Measurements from ENCODE around the gene RHNO1. TPM values are rescaled to one million over a fixed set of nuclear protein-coding genes. Genes with fewer than 3 reads are reported as not detected.

The RHNO1 gene
- 55.5 and 60.5 TPM in 2 replicates for total RNA-seq
- long read RNA-seq, transcript RHNO1-203 (2 exons, 1,605 nt): minor isoform, 11 of 73 reads
- long read RNA-seq, transcript RHNO1-204 (3 exons, 1,870 nt): major isoform, 46 of 73 reads
- long read RNA-seq, partial matches to known transcripts: 10 of 73 reads
- long read RNA-seq, other reads (novel, unspliced or antisense): 1 of 73 reads

GRCh38 chr12:2877047-2877952 is at the start of gene RHNO1, which contains the start of gene FOXM1:
Gene RHNO1, plus strand, starts transcription at chr12:2877223. Its CDS starts 8,144 bp downstream, at chr12:2885367.
Gene FOXM1, minus strand, starts transcription at chr12:2877174. Its CDS starts 2,696 bp downstream, at chr12:2874478.
- peak within 1 kb of the TSS; percentile 98 for H3K27ac Mint-ChIP-seq (ENCODE audit: unreplicated experiment)
- peaks cover 45% of the 10 kb centered on the region for H3K4me1 Mint-ChIP-seq
- H3K36me3 Mint-ChIP-seq (ENCODE audit: low read depth): peaks cover 3% of the 10 kb centered on the region
- H3K27me3 Mint-ChIP-seq (ENCODE audit: low read depth): no peaks in the 10 kb centered on the region
- no peaks in the 10 kb centered on the region for H3K9me3 Mint-ChIP-seq
- peak within 1 kb of the TSS; percentile 98 for H3K4me3 Mint-ChIP-seq
- DNase-seq (ENCODE audit: low read depth, low spot score): peak; percentile 88
- TF ChIP-seq CTCF (conservative IDR thresholded peaks at IDR 0.05): no peak

- DNase-seq (ENCODE audit: low read depth, low spot score): no peak
- Mint-ChIP-seq H3K27me3 (ENCODE audit: low read depth) (no peaks in the 10 kb centered on the region), H3K36me3 (ENCODE audit: low read depth) (peaks cover 23% of the 10 kb centered on the region), H3K4me3 (no peak overlapping the region), H3K4me1 (peaks cover 26% of the 10 kb centered on the region), H3K9me3 (no peaks in the 10 kb centered on the region), H3K27ac (ENCODE audit: unreplicated experiment) (no peak overlapping the region)
- no peak for TF ChIP-seq CTCF (conservative IDR thresholded peaks at IDR 0.05)
These were observed 47.7 kb upstream of the RHNO1 start for GRCh38 chr12:2829275-2829674.

GRCh38 chr12:2832550-2833127 is 44.4 kb upstream of the RHNO1 start:
- Mint-ChIP-seq H3K4me3 (no peak overlapping the region), H3K27ac (ENCODE audit: unreplicated experiment) (no peak overlapping the region), H3K4me1 (peaks cover 13% of the 10 kb centered on the region), H3K36me3 (ENCODE audit: low read depth) (peaks cover 15% of the 10 kb centered on the region), H3K27me3 (ENCODE audit: low read depth) (peaks cover 4% of the 10 kb centered on the region), H3K9me3 (no peaks in the 10 kb centered on the region)
- TF ChIP-seq CTCF (conservative IDR thresholded peaks at IDR 0.05): no peak
- DNase-seq (ENCODE audit: low read depth, low spot score): no peak

GRCh38 chr12:2833327-2833726 is 43.7 kb upstream of the RHNO1 start:
- peaks cover 4% of the 10 kb centered on the region for H3K27me3 Mint-ChIP-seq (ENCODE audit: low read depth)
- H3K4me1 Mint-ChIP-seq: peaks cover 13% of the 10 kb centered on the region
- no peaks in the 10 kb centered on the region for H3K9me3 Mint-ChIP-seq
- no peak for DNase-seq (ENCODE audit: low read depth, low spot score)
- H3K36me3 Mint-ChIP-seq (ENCODE audit: low read depth): peaks cover 15% of the 10 kb centered on the region
- no peak overlapping the region for H3K27ac Mint-ChIP-seq (ENCODE audit: unreplicated experiment)
- no peak overlapping the region for H3K4me3 Mint-ChIP-seq
- TF ChIP-seq CTCF (conservative IDR thresholded peaks at IDR 0.05): no peak

GRCh38 chr12:2833810-2834209 is 43.2 kb upstream of the RHNO1 start:
- Mint-ChIP-seq H3K4me3 (no peak overlapping the region), H3K27ac (ENCODE audit: unreplicated experiment) (no peak overlapping the region), H3K36me3 (ENCODE audit: low read depth) (peaks cover 15% of the 10 kb centered on the region), H3K4me1 (peaks cover 13% of the 10 kb centered on the region), H3K27me3 (ENCODE audit: low read depth) (peaks cover 4% of the 10 kb centered on the region), H3K9me3 (no peaks in the 10 kb centered on the region)
- no peak for DNase-seq (ENCODE audit: low read depth, low spot score)
- no peak for TF ChIP-seq CTCF (conservative IDR thresholded peaks at IDR 0.05)
